AG09309 (cell line): Measurements from ENCODE around the gene CD200R1L.

Experiments
- DNase-seq: peaks from one replicate; pipeline ENCODE4 v3.0.0-alpha.2; 2010; ENCODE audit warnings: low read depth
- H3K4me3 ChIP-seq: 2 replicates; pipeline ENCODE4 v1.5.1; 2011; ENCODE audit warnings: mild to moderate bottlenecking, low read depth, low read length, moderate library complexity; ENCODE audit not compliant: control insufficient read depth
- CTCF ChIP-seq: IDR thresholded peaks from 2 replicates; pipeline ENCODE4 v1.5.1; 2011; ENCODE audit warnings: mild to moderate bottlenecking, low read depth, low read length, inconsistent platforms; ENCODE audit not compliant: insufficient read depth, control insufficient read depth; ENCODE audit errors: missing control alignments

CD200R1L gene

GRCh38 chr3:112786881-112787579, 59.6 kb downstream of the CD200R1L start:
- H3K4me3 ChIP-seq = no peak overlapping the region
- DNase-seq = no peak
- no peak for TF ChIP-seq CTCF

- no peak for DNase-seq
- H3K4me3 ChIP-seq = no peak overlapping the region
- no peak for TF ChIP-seq CTCF
Observed at GRCh38 chr3:112786002-112786590, 60.6 kb downstream of the CD200R1L start.

- DNase-seq = no peak
- TF ChIP-seq CTCF = no peak
- H3K4me3 ChIP-seq = no peak overlapping the region
Observed at GRCh38 chr3:112785321-112786001, 61.2 kb downstream of the CD200R1L start.

GRCh38 chr3:112782491-112782890, 64.2 kb downstream of the CD200R1L start:
- H3K4me3 ChIP-seq = no peak overlapping the region
- no peak for TF ChIP-seq CTCF
- DNase-seq = no peak

GRCh38 chr3:112781599-112781998, 65.1 kb downstream of the CD200R1L start:
- no peak for TF ChIP-seq CTCF
- no peak for DNase-seq
- no peak overlapping the region for H3K4me3 ChIP-seq

GRCh38 chr3:112779558-112780480, 66.8 kb downstream of the CD200R1L start:
- DNase-seq = no peak
- H3K4me3 ChIP-seq = no peak overlapping the region
- no peak for TF ChIP-seq CTCF
